VCaP (cell line): ENCODE results near the gene SDK1.

Experiments
- H3K27ac ChIP-seq: fragments of 450-650 bp; 2 replicates; pipeline ENCODE4 v1.5.1; 2017
- TF ChIP-seq, protein P1 (sequence below): fragments of 450-650 bp; conservative IDR thresholded peaks from 2 replicates; pipeline ENCODE4 v1.5.1; 2017; ENCODE audit warnings: mild to moderate bottlenecking, moderate library complexity

Gene SDK1

DNA sequence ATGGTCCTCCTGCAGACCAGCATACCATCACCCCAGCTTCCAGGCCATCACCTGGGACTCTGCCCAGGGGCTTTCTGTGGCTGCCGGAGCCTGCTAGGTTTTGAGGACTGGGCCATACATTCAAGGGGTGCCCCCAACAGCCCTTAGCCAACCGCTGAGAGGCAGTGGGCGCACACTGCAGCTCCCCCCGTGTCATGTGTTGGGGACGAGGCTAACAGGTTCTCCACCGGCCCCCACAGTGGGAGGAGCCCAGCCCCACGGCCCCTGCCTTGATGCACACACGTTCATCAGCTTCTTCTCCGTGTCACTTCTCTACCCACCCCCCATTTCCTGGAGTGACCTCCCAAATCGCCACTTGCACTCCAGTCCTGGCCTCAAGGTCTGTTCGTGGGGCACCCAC lies 837.8 kb downstream of the SDK1 start:
- TF ChIP-seq, protein P1, sequence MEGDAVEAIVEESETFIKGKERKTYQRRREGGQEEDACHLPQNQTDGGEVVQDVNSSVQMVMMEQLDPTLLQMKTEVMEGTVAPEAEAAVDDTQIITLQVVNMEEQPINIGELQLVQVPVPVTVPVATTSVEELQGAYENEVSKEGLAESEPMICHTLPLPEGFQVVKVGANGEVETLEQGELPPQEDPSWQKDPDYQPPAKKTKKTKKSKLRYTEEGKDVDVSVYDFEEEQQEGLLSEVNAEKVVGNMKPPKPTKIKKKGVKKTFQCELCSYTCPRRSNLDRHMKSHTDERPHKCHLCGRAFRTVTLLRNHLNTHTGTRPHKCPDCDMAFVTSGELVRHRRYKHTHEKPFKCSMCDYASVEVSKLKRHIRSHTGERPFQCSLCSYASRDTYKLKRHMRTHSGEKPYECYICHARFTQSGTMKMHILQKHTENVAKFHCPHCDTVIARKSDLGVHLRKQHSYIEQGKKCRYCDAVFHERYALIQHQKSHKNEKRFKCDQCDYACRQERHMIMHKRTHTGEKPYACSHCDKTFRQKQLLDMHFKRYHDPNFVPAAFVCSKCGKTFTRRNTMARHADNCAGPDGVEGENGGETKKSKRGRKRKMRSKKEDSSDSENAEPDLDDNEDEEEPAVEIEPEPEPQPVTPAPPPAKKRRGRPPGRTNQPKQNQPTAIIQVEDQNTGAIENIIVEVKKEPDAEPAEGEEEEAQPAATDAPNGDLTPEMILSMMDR = no peak
- no peak overlapping the region for H3K27ac ChIP-seq

DNA sequence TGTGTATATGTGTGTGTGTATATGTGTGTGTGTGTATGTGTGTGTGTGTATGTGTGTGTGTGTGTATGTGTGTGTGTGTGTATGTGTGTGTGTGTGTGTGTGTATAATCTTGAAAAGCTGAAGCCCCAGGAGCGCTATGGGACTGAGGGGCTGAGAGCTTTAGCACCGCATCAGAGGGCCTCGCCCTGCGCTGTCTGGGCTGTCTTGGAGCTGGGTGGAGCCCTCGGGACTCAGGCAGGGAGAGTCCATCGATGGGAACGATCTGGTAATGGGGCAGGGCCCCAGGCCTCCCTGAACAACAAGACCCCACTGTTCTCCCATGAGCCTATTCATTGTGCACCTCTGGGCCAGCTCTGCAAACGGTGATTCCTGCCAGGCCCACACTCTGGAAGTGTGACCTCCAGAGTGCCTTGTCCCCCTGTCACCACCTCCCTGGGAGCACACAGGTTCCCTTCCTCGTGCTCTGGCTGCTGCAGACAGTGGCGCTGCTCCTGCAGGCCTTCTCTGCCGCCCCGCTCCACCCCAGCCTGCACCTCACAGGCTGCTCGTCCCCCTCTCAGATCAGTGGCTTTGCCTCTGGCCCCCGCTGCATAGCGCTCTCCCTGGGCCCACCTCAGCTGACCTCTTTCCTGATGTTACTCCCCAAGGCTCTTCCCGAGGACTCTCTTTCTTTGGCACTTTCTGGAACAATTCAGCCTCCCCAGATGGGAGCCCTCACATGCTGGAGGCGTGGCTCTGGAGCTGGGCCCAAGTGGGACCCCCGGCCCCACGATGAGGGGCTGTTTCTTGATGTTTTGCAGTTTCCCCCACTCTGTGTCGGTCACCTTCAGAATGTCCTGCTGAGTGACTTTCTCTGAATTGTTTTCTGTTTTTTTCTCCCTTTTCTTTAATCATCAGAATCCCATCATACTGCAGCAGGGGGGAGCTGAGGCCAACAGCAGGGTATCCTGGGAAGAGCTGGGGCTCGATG lies 838.9 kb downstream of the SDK1 start:
- H3K27ac ChIP-seq = no peak overlapping the region
- TF ChIP-seq, protein P1 = no peak

DNA sequence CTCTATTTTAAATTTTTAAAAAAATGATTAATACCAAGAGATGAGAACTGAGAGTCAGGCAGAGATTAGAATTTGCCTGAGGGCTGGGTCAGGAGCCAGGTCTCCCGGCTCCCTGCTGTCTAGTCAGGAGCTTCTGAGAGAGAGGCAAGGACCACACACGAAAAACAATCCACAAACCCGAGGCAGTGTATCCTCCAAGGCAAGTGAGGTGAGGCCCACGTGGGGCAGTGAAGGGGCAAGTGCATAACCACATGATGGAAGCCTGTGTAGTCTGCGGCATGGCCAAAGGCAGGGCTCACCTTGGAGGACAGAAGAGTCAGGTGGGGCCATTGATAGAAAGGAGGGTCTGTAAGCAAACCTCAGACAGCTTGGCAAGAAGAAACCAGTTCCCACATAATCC lies 839.9 kb downstream of the SDK1 start:
- TF ChIP-seq, protein P1 = no peak

DNA sequence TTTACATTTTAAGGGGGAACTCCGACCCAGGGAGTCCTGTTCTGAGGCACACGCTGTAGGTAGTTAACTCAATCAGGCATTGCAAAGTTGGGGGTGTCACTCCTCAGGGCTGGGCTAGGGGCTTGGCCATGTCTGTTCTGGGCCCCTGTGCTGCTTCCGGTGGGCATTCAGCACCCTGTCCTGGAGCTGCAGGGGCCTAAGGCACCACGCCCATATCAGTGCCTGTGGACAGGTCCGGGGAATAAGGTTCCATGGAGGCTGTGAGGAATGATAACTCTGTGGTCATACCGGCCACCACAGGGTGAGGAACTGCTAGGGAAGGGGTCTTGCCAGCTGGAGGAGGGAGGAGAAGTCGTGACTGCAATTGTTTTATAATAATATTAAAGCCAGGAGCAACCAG lies 842.0 kb downstream of the SDK1 start:
- TF ChIP-seq, protein P1 = no peak

More for the DNA sequence above, 839.9 kb downstream of the SDK1 start:
- no peak overlapping the region for H3K27ac ChIP-seq

DNA sequence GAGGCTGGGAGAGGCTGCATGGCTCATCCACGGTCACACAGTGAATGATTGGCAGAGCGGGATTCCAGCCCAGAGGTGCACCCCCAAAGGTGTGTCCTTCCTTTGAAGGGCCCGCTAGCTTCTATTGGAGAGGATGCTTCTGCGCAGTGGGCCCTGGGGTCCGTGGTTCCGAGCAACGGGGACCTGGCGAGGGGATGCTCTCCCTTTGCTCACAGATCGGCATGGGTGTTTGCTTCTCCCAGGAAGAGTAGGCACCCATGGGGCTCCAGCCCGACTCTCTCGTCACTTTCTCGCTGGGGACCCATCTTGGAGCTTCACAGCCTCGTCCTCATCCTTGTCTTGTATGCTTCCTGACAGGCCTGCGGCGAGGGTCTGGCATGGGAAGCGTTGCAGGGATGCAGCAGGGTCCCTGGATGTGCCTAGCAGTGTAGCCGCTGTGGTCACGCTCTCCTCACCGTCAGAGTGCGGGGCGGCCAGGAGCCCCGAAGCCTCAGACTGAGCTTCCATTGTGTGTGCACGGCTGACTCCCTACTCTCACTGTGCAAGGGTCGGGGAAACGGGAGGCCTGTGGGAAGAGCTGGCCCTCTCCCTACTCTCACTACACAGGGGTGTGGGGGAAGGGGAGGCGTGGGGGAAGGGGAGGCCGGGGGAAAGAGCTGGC lies 842.6 kb downstream of the SDK1 start:
- TF ChIP-seq, protein P1 = no peak
- H3K27ac ChIP-seq = no peak overlapping the region

More for the DNA sequence above, 842.0 kb downstream of the SDK1 start:
- H3K27ac ChIP-seq = no peak overlapping the region

DNA sequence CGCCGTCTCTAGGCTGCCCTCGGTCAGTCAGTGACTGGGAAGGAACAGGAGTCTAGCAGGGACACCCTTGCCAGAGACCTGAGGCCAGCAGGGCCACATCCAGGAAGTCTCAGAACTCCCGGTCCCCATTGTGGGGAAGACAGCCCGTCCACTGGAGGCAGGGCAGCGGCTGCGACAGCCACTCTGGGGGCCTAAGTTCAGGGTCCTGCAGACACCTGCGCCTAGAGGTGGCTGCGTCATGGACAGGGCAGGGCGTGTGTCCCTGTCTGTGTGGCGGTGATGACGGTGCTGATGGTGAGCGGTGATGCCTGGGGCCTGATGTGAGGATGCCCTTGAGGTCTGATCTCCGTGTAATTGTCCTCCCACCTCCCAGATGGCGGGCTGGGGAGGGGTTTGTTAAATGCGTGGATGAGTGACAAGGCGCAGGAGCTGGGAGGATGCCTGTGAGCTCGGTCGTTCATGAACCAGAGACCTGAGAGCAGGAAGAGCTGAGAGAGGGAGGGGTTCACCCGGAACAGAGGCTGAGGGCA lies 843.2 kb downstream of the SDK1 start:
- no peak overlapping the region for H3K27ac ChIP-seq
- TF ChIP-seq, protein P1 = no peak
